GM19463 (cell line): ENCODE data around the gene SCNN1B.
"Not testable (repeated sequence)": the region's sequence is repeated elsewhere in the genome, so short reads cannot be mapped to it uniquely, and the experiment has no call there.

Source experiments
- ATAC-seq: cut with Tn5 transposase; IDR thresholded peaks from one replicate; pipeline ENCODE4 v1.9.1; 2021; ENCODE audit warnings: mild to moderate bottlenecking, moderate library complexity; ENCODE audit not compliant: unreplicated experiment

Gene SCNN1B

GRCh38 chr16:23348579-23349469 is 46.7 kb downstream of the SCNN1B start:
- no peak for ATAC-seq

GRCh38 chr16:23351360-23351759 is 49.3 kb downstream of the SCNN1B start:
- ATAC-seq = no peak

- no peak for ATAC-seq
Observed at GRCh38 chr16:23353440-23353839, 51.3 kb downstream of the SCNN1B start.

- no peak for ATAC-seq
Observed at GRCh38 chr16:23354246-23354645, 52.1 kb downstream of the SCNN1B start.

GRCh38 chr16:23355106-23355670 is 53.1 kb downstream of the SCNN1B start:
- ATAC-seq = no peak

- no peak for ATAC-seq
Observed at GRCh38 chr16:23356941-23357340, 54.8 kb downstream of the SCNN1B start.

GRCh38 chr16:23357761-23358290 is 55.7 kb downstream of the SCNN1B start:
- no peak for ATAC-seq

- no peak for ATAC-seq
Observed at GRCh38 chr16:23359092-23359760, 57.1 kb downstream of the SCNN1B start.

GRCh38 chr16:23362460-23363317 is 60.6 kb downstream of the SCNN1B start:
- no peak for ATAC-seq

GRCh38 chr16:23365602-23366240 is 63.6 kb downstream of the SCNN1B start:
- ATAC-seq = no peak

- not testable (repeated sequence) for ATAC-seq
Observed at GRCh38 chr16:23366341-23366740, 64.2 kb downstream of the SCNN1B start.

GRCh38 chr16:23367564-23367963 is 65.5 kb downstream of the SCNN1B start:
- no peak for ATAC-seq

- ATAC-seq = no peak
Observed at GRCh38 chr16:23367988-23368387, 65.9 kb downstream of the SCNN1B start.

GRCh38 chr16:23368469-23368868 is 66.4 kb downstream of the SCNN1B start:
- no peak for ATAC-seq

GRCh38 chr16:23369416-23369815 is 67.3 kb downstream of the SCNN1B start:
- ATAC-seq = no peak

- no peak for ATAC-seq
Observed at GRCh38 chr16:23371368-23371767, 69.3 kb downstream of the SCNN1B start.

- no peak for ATAC-seq
Observed at GRCh38 chr16:23373436-23374219, 71.5 kb downstream of the SCNN1B start.

- ATAC-seq = no peak
Observed at GRCh38 chr16:23374721-23375510, 72.8 kb downstream of the SCNN1B start.

- no peak for ATAC-seq
Observed at GRCh38 chr16:23375643-23376042, 73.5 kb downstream of the SCNN1B start.
